ENCODE results near the gene UQCR11.

GRCh38 chr19:1621574-1621973 is 16.3 kb upstream of the UQCR11 start:
- no peak for TF ChIP-seq CTCF (conservative IDR thresholded peaks at IDR 0.05; ENCODE audit: low read depth, low read length)
- TF ChIP-seq EZH2 (IDR thresholded peaks at IDR 0.05; ENCODE audit: borderline replicate concordance, low read depth, low read length, poor library complexity, severe bottlenecking) = no peak

All from A673 (cell line).